ENCODE results near the gene TMEM168.

TMEM168 gene

DNA sequence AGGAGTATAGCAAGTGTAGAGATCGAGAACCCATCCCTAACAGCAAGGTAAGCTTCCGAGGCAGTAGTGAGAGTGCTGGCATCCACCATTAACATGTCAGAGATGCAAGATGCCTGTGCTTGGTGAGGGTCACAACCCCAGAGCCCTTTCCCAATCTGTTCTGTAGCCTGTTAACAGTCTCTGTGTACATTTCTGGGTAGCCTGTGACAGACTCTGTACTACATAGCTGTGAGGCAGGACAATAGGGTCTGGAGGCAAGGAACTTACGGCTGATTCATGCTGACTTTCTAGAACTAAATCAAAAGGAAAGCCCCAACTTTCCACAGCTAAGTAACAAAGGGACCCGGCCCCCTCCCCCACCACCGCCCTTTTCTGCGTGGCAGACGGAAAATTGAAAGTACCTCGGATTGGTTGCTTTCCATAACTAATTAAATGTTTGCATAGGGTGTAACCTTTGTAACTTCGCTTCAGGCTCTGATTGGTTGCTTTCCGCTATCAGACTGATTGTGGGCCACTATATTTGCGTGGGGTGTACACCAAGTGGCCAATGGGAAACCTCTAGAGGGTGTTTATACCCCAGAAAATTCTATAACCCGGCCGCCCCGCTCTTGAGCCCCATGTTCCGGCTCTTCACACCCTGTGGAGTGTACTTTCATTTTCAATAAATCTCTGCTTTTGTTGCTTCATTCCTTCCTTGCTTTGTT, 1.4 kb upstream of the TMEM168 start:
- DNase-seq (no peak), ATAC-seq (ENCODE audit: insufficient read depth, low read depth) (no peak)
- H3K9me3 ChIP-seq (ENCODE audit: insufficient read depth, low read length, severe bottlenecking): no peaks in the 10 kb centered on the region
- peaks cover 24% of the 10 kb centered on the region for H3K4me1 ChIP-seq (ENCODE audit: insufficient read depth, low read length)
- H3K36me3 ChIP-seq (ENCODE audit: insufficient read depth, low read length): no peaks in the 10 kb centered on the region; the same call in 1 of the 2 replicates
- H3K4me2 ChIP-seq (ENCODE audit: insufficient read depth, low read length): no peak overlapping the region
- TF ChIP-seq EZH2 (IDR thresholded peaks at IDR 0.05; ENCODE audit: borderline replicate concordance, low read depth, low read length, severe bottlenecking): no peak
- TF ChIP-seq, protein P1, sequence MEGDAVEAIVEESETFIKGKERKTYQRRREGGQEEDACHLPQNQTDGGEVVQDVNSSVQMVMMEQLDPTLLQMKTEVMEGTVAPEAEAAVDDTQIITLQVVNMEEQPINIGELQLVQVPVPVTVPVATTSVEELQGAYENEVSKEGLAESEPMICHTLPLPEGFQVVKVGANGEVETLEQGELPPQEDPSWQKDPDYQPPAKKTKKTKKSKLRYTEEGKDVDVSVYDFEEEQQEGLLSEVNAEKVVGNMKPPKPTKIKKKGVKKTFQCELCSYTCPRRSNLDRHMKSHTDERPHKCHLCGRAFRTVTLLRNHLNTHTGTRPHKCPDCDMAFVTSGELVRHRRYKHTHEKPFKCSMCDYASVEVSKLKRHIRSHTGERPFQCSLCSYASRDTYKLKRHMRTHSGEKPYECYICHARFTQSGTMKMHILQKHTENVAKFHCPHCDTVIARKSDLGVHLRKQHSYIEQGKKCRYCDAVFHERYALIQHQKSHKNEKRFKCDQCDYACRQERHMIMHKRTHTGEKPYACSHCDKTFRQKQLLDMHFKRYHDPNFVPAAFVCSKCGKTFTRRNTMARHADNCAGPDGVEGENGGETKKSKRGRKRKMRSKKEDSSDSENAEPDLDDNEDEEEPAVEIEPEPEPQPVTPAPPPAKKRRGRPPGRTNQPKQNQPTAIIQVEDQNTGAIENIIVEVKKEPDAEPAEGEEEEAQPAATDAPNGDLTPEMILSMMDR (IDR thresholded peaks at IDR 0.05; ENCODE audit: borderline replicate concordance, extremely low read depth, low read length, poor library complexity, severe bottlenecking): no peak
- peak overlapping the region; percentile 73 for H2AFZ ChIP-seq (ENCODE audit: low read depth, low read length)
- no peak overlapping the region for H3K27ac ChIP-seq (ENCODE audit: low read length)
- peaks cover 13% of the 10 kb centered on the region for H3K27me3 ChIP-seq (ENCODE audit: insufficient read depth, low read length, poor library complexity)
- H3K79me2 ChIP-seq (ENCODE audit: insufficient read depth, low read length): peaks cover 6% of the 10 kb centered on the region
- no peaks in the 10 kb centered on the region for H4K20me1 ChIP-seq (ENCODE audit: insufficient read depth, low read length)
- no peak overlapping the region for H3K9ac ChIP-seq (ENCODE audit: low read depth, low read length)
- H3K4me3 ChIP-seq (ENCODE audit: low read depth in 1 of 2, low read length in 2 of 2): no peak overlapping the region

DNA sequence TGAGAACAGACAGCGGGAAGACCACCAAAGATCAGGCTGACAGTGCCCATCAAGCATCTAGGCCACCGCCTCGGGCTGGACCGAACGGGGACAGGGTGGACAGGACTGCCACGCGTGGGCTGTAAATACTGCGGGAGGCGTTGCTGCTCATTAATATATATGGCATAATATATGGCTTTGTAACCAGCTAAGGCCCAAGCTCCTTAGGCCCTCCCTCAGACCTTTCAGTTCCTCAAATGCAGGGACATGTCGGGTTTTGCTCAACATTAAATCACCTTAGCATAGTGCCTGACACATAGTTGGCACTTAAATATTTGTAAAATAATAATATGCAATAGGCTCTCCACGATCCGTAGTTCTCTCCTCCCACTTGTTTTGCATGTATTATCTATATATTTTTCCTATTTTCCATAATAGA, 402 bp upstream of the TMEM168 start:
- Histone ChIP-seq H3K27me3 (ENCODE audit: insufficient read depth, low read length, poor library complexity) (peaks cover 13% of the 10 kb centered on the region), H3K27ac (ENCODE audit: low read length) (no peak overlapping the region), H2AFZ (ENCODE audit: low read depth, low read length) (peak overlapping the region; percentile 100), H4K20me1 (ENCODE audit: insufficient read depth, low read length) (no peaks in the 10 kb centered on the region), H3K9ac (ENCODE audit: low read depth, low read length) (peak overlapping the region; percentile 74; the same call in 1 of the 2 replicates), H3K9me3 (ENCODE audit: insufficient read depth, low read length, severe bottlenecking) (no peaks in the 10 kb centered on the region), H3K4me3 (ENCODE audit: low read depth in 1 of 2, low read length in 2 of 2) (peak overlapping the region; percentile 48 to 95; a peak in 3 of 4 replicates), H3K4me2 (ENCODE audit: insufficient read depth, low read length) (peak overlapping the region; percentile 66), H3K36me3 (ENCODE audit: insufficient read depth, low read length) (no peaks in the 10 kb centered on the region; the same call in 1 of the 2 replicates), H3K79me2 (ENCODE audit: insufficient read depth, low read length) (peaks cover 6% of the 10 kb centered on the region), H3K4me1 (ENCODE audit: insufficient read depth, low read length) (peaks cover 24% of the 10 kb centered on the region)
- TF ChIP-seq, protein P1 (IDR thresholded peaks at IDR 0.05; ENCODE audit: borderline replicate concordance, extremely low read depth, low read length, poor library complexity, severe bottlenecking): no peak
- no peak for TF ChIP-seq EZH2 (IDR thresholded peaks at IDR 0.05; ENCODE audit: borderline replicate concordance, low read depth, low read length, severe bottlenecking)
- no peak for DNase-seq
- no peak for ATAC-seq (ENCODE audit: insufficient read depth, low read depth)

DNA sequence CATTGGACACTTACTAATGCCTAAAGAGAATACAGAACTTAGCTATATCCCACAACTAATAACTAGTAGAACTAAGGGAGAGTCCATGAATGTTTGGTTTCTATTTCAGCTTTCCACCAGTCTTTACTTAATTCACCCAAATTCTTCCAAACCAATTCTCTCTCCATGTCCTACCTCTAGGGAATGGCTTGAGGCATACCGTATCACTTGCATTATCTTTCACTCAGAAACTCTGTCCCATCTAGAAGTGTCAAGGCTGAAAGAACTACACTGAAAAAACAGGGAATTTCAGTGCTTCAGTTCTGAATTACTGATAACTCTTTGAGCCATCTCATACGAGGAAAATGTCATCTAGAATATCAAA, 758 bp downstream of the TMEM168 start:
- peak overlapping the region; percentile 48 to 95 for H3K4me3 ChIP-seq (ENCODE audit: low read depth in 1 of 2, low read length in 2 of 2)
- H3K9me3 ChIP-seq (ENCODE audit: insufficient read depth, low read length, severe bottlenecking): no peaks in the 10 kb centered on the region
- ATAC-seq (ENCODE audit: insufficient read depth, low read depth) (no peak; the same call in 2 of the 3 replicates), DNase-seq (no peak)
- H3K4me2 ChIP-seq (ENCODE audit: insufficient read depth, low read length): peak overlapping the region; percentile 66
- peaks cover 24% of the 10 kb centered on the region for H3K4me1 ChIP-seq (ENCODE audit: insufficient read depth, low read length)
- H2AFZ ChIP-seq (ENCODE audit: low read depth, low read length): peak overlapping the region; percentile 100
- H3K79me2 ChIP-seq (ENCODE audit: insufficient read depth, low read length): peaks cover 6% of the 10 kb centered on the region
- peaks cover 13% of the 10 kb centered on the region for H3K27me3 ChIP-seq (ENCODE audit: insufficient read depth, low read length, poor library complexity)
- peak overlapping the region; percentile 74 for H3K9ac ChIP-seq (ENCODE audit: low read depth, low read length)
- no peaks in the 10 kb centered on the region; the same call in 1 of the 2 replicates for H3K36me3 ChIP-seq (ENCODE audit: insufficient read depth, low read length)
- peak overlapping the region; percentile 85 for H3K27ac ChIP-seq (ENCODE audit: low read length)
- H4K20me1 ChIP-seq (ENCODE audit: insufficient read depth, low read length): no peaks in the 10 kb centered on the region
- TF ChIP-seq, protein P1 (IDR thresholded peaks at IDR 0.05; ENCODE audit: borderline replicate concordance, extremely low read depth, low read length, poor library complexity, severe bottlenecking): no peak
- TF ChIP-seq EZH2 (IDR thresholded peaks at IDR 0.05; ENCODE audit: borderline replicate concordance, low read depth, low read length, severe bottlenecking): no peak

All from DND-41 (cell line).